Measurements from ENCODE around the gene TTC9C.
A peak's percentile ranks its signal among the peaks of the same experiment; 100 is the strongest.

TTC9C gene

DNA sequence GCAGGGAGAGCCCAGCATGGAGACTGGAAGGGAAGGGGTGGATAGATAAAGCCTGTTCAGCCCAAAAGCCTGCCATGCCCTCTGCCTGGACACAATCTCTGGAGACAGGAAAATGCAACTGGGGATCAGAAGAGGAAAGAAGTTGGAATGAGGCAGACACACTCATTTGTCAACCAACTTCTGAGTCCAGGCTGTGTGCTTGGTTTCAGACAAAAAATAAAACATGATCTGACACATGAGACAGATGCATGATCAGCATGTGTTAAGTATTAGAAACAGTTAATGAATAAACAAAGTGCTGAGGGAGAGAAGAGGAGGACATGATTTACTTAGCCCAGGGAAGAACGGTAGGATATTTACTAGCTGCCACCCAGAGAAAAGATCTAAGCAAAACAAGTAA lies 39.8 kb upstream of the TTC9C start:
- TF ChIP-seq TCF12 (IDR thresholded peaks at IDR 0.05; ENCODE audit: low read depth) (no peak), TAF1 (IDR thresholded peaks at IDR 0.05; ENCODE audit: low read depth) (no peak), NFIC (IDR thresholded peaks at IDR 0.05) (no peak), CEBPB (IDR thresholded peaks at IDR 0.05) (no peak), RAD21 (IDR thresholded peaks at IDR 0.05; ENCODE audit: low read depth) (no peak), EGR1 (IDR thresholded peaks at IDR 0.05) (no peak), TEAD4 (IDR thresholded peaks at IDR 0.05) (no peak), CREB1 (IDR thresholded peaks at IDR 0.05; ENCODE audit: low read depth) (no peak), ZBTB7A (IDR thresholded peaks at IDR 0.05; ENCODE audit: low read depth) (no peak)
- TF ChIP-seq, protein P1, sequence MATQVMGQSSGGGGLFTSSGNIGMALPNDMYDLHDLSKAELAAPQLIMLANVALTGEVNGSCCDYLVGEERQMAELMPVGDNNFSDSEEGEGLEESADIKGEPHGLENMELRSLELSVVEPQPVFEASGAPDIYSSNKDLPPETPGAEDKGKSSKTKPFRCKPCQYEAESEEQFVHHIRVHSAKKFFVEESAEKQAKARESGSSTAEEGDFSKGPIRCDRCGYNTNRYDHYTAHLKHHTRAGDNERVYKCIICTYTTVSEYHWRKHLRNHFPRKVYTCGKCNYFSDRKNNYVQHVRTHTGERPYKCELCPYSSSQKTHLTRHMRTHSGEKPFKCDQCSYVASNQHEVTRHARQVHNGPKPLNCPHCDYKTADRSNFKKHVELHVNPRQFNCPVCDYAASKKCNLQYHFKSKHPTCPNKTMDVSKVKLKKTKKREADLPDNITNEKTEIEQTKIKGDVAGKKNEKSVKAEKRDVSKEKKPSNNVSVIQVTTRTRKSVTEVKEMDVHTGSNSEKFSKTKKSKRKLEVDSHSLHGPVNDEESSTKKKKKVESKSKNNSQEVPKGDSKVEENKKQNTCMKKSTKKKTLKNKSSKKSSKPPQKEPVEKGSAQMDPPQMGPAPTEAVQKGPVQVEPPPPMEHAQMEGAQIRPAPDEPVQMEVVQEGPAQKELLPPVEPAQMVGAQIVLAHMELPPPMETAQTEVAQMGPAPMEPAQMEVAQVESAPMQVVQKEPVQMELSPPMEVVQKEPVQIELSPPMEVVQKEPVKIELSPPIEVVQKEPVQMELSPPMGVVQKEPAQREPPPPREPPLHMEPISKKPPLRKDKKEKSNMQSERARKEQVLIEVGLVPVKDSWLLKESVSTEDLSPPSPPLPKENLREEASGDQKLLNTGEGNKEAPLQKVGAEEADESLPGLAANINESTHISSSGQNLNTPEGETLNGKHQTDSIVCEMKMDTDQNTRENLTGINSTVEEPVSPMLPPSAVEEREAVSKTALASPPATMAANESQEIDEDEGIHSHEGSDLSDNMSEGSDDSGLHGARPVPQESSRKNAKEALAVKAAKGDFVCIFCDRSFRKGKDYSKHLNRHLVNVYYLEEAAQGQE (IDR thresholded peaks at IDR 0.05; ENCODE audit: low read depth), result no peak
- TF ChIP-seq, protein P2, sequence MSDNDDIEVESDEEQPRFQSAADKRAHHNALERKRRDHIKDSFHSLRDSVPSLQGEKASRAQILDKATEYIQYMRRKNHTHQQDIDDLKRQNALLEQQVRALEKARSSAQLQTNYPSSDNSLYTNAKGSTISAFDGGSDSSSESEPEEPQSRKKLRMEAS (IDR thresholded peaks at IDR 0.05), result no peak

DNA sequence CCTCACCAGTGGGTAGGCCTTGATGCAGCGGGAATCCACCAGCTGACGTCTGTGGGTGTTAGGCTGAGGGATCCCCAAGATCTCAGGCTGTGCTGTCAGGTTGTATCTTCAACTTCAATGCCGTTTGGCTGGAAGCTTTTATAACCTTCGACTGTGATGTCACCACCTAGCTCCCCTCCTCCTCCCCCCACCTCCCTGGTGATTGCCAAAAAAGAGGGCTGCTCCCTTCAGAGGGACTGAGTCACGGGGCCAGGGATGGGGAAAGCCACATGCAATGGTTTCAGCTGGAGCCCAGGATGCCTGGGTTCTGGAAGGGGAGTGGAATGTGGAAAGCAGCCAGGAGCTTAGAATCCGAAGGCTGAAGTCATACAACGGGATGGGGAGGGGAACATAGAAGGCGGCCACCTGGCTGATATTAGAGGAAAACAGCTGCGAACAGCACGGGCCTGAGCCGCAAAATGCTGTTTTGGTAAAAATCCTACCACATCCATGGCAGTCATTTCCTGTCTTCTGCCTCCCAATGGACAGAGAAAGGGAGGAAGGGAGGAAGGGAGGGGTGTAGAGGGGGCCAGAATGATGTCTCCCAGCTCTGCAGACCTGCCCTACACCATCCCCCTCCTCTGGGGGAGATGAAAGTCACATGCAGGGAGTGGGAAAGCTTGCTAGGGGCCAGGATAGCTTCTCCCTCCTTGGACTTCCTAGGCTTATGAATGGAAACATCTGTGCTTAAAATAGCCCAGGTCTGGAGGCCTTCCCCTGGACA lies 38.7 kb upstream of the TTC9C start, which contains the start of gene LRRN4CL:
TSS of gene LRRN4CL (minus strand) at position 110 of the 763 bp plus-strand sequence. CDS start 1,022 bp downstream, outside the sequence.
- TF ChIP-seq NFIC (IDR thresholded peaks at IDR 0.05) (no peak), TAF1 (IDR thresholded peaks at IDR 0.05; ENCODE audit: low read depth) (no peak), RAD21 (IDR thresholded peaks at IDR 0.05; ENCODE audit: low read depth) (no peak), TCF12 (IDR thresholded peaks at IDR 0.05; ENCODE audit: low read depth) (no peak), ZBTB7A (IDR thresholded peaks at IDR 0.05; ENCODE audit: low read depth) (no peak), EGR1 (IDR thresholded peaks at IDR 0.05) (no peak), YY1 (IDR thresholded peaks at IDR 0.05; ENCODE audit: low read depth) (no peak), CREB1 (IDR thresholded peaks at IDR 0.05; ENCODE audit: low read depth) (no peak), EP300 (IDR thresholded peaks at IDR 0.05; ENCODE audit: borderline replicate concordance) (no peak), FOXM1 (IDR thresholded peaks at IDR 0.05; ENCODE audit: borderline replicate concordance, low read depth) (no peak), TEAD4 (IDR thresholded peaks at IDR 0.05) (no peak), CEBPB (IDR thresholded peaks at IDR 0.05) (no peak)
- TF ChIP-seq, protein P1 (IDR thresholded peaks at IDR 0.05; ENCODE audit: low read depth), result no peak
- TF ChIP-seq, protein P3, sequence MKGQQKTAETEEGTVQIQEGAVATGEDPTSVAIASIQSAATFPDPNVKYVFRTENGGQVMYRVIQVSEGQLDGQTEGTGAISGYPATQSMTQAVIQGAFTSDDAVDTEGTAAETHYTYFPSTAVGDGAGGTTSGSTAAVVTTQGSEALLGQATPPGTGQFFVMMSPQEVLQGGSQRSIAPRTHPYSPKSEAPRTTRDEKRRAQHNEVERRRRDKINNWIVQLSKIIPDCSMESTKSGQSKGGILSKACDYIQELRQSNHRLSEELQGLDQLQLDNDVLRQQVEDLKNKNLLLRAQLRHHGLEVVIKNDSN (IDR thresholded peaks at IDR 0.05), result no peak
- TF ChIP-seq, protein P2 (IDR thresholded peaks at IDR 0.05), result no peak

DNA sequence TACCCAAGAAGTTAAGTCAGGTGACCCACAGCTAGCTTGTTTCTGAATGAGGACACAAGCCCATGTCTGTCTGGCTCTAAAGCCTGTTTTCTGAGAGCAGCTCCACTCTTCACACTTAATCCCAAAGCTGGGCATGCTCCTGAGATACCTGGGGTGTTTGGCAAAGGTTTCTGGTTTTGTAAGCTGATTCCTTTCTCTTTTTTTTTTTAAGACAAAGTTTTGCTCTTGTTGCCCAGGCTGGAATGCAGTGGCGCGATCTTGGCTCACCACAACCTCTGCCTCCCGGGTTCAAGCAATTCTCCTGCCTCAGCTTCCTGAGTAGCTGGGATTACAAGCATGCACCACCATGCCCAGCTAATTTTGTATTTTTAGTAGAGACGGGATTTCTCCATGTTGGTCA lies 34.7 kb upstream of the TTC9C start:
- TF ChIP-seq, protein P3 (IDR thresholded peaks at IDR 0.05), result 0 out of 2 replicates have a peak, but pooled peaks have one; percentile 19
- TF ChIP-seq TEAD4 (IDR thresholded peaks at IDR 0.05), result peak; percentile 67
- TF ChIP-seq, protein P2 (IDR thresholded peaks at IDR 0.05), result peak; percentile 29; the same call in 1 of the 2 replicates
- TF ChIP-seq NFIC (IDR thresholded peaks at IDR 0.05), result peak; percentile 83

DNA sequence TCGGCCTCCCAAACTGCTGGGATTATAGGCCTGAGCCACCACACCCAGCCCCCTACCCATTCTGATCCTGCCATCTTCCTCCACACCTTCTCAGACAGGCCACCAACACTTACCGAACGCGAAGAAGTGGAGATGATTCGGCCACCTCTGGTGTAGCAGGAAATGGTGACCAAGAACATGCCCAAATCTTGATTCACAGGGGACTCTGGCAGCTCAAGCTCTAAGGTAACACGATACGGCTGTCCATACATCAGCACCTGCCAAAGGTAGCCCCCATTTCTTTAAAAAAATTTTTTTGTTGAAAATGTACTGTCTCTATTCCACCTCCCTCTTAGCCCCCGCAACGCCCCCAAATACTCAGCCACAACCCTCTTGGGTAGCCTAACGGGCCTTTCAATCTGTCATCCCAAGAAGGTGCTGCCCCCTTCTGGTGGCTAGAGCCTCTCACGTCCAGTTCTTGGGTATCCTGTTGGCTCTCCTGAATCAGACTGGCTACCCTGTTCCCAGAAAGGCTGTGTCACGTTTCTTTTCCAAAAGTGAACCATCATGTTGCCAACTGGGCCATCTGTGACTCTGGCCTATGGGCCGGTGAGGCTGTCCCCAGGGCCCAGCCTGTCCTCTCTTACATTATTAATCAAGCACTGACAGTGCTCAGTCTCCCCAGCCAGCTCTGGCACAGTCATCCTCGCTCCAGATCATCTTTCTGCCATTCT lies 33.7 kb upstream of the TTC9C start:
- no peak for TF ChIP-seq CREB1 (IDR thresholded peaks at IDR 0.05; ENCODE audit: low read depth)
- no peak for TF ChIP-seq TAF1 (IDR thresholded peaks at IDR 0.05; ENCODE audit: low read depth)
- TF ChIP-seq RAD21 (IDR thresholded peaks at IDR 0.05; ENCODE audit: low read depth), result peak; percentile 69
- no peak for TF ChIP-seq EGR1 (IDR thresholded peaks at IDR 0.05)

DNA sequence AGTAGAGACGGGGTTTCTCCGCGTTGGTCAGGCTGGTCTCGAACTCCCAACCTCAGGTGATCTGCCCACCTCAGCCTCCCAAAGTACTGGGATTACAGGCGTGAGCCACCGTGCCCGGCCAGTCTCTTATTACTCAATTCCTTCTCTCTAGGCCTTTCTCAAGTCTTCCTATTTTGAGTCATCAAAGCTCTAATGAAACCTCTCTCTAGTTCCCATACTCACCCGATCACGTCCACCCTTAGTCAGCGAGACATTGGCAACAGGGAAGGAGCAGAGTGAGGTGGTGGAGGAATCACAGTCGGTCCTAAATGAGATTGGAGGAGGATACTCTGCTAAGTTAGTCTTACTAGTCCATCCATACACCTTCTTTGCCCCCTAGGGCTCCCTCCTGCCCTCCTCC lies 26.0 kb upstream of the TTC9C start:
- no peak for TF ChIP-seq EP300 (IDR thresholded peaks at IDR 0.05; ENCODE audit: borderline replicate concordance)

DNA sequence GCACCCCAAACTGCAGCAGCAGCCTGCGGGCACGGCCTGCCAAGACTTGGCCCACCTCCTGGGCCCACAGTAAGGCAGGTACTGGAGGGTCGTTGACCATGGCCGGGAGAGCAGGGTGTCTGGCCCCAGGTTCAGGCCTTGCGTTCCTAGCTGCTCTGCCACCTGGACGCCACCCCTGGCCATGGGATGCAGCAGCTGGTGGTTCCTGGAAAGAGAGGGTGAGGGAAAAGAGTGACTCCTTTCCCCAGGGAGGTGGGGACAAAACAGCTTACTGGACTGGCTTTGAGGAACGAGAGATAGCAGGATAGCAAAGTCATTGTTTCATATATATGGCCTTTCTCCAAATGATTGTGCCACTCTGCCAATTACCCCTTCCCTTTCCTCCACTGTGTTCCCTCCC lies 22.9 kb upstream of the TTC9C start:
- TF ChIP-seq NFIC (IDR thresholded peaks at IDR 0.05) (no peak), RAD21 (IDR thresholded peaks at IDR 0.05; ENCODE audit: low read depth) (no peak), TAF1 (IDR thresholded peaks at IDR 0.05; ENCODE audit: low read depth) (no peak), YY1 (IDR thresholded peaks at IDR 0.05; ENCODE audit: low read depth) (no peak), EGR1 (IDR thresholded peaks at IDR 0.05) (no peak), TEAD4 (IDR thresholded peaks at IDR 0.05) (no peak), CREB1 (IDR thresholded peaks at IDR 0.05; ENCODE audit: low read depth) (no peak), TCF12 (IDR thresholded peaks at IDR 0.05; ENCODE audit: low read depth) (no peak), CEBPB (IDR thresholded peaks at IDR 0.05) (no peak), EP300 (IDR thresholded peaks at IDR 0.05; ENCODE audit: borderline replicate concordance) (no peak), FOXM1 (IDR thresholded peaks at IDR 0.05; ENCODE audit: borderline replicate concordance, low read depth) (no peak), ZBTB7A (IDR thresholded peaks at IDR 0.05; ENCODE audit: low read depth) (no peak)
- TF ChIP-seq, protein P1 (IDR thresholded peaks at IDR 0.05; ENCODE audit: low read depth), result no peak
- TF ChIP-seq, protein P2 (IDR thresholded peaks at IDR 0.05), result no peak
- TF ChIP-seq, protein P3 (IDR thresholded peaks at IDR 0.05), result no peak
